GM18858 (cell line): ENCODE results near the gene CCBE1.

Source experiments
- ATAC-seq: cut with Tn5 transposase; IDR thresholded peaks from one replicate; pipeline ENCODE4 v1.9.1; 2021; ENCODE audit not compliant: unreplicated experiment

CCBE1 gene

DNA sequence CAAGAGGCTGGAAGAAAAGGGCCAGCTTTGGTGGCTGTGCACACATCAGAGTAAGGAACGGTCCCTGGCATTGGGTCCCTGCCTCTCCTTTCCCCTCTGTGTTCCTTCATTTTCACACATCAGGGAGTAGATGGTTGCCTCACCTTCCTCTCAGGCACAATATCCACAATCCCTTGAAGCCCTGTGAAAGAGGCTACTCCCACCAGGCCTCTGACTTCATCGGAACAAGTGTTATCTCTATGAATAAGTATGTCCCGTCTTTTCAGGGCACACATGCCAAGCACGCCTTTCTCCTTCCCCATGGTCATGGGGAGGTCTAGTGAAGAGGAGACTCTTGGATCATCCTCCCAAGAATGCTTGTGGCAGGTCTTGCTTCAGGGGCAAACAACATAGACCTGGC, 277.0 kb downstream of the CCBE1 start:
- no peak for ATAC-seq

DNA sequence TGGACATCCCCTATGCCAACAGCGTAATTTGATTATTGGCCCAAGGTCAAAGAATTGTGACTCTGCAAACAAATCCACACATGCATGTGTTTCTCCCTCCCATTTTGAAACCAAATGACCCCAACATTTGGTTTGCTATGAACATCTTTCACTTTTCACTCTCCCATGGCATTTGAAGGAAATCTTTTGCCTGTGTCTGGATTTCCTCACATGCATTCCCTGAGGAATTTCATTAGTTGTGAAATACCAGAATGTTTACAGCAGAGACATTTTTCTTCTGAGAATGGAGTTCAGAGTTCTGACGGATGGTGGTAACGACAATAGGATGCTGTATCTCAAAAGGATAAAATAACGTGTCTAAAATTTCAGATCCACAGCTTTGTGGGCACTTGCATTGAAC, 277.8 kb downstream of the CCBE1 start:
- ATAC-seq, result no peak

DNA sequence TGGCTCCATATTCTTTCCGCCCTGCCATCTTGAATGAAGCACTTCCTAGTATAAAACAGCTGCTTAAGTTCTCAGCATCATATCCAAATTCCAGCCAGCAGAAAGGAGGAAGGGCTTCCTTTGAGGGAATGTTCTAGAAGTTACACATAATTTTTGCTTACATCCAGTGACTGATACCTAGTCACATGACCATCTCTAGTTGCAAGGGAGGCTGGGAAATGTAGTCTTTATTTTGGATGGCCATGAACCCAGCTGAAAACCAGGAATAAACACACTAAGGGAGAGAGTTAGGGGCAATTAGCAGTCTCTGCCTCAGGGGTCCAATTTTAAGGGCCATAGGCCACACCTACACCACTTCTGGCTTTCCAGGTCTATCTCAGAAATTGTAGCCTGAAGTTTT, 280.4 kb downstream of the CCBE1 start:
- ATAC-seq, result no peak

DNA sequence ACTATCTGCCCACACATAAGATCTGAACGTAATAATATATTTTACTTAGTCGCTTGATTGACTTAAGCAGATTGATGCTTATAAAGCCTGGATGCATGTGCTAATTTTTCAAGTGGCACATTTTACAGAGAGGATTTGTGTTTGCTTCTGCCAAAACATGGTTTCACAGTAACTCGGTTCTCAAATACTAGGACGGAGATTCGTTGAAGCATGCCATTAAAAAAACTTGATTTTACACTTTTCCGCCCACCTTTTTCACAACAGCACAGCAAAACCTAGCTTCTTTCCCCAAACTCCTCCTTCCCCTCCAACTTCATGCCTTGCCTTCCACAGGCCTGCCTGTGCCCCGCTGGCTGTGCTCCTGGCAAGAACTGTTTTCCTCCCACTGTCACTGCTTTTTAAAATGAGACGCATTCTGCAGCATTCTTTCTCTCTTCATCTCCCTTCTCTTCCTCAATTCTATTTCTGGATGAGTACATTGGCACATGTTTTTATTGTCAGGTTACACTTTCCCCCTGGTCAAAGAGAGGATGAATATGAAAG, 283.0 kb downstream of the CCBE1 start:
- no peak for ATAC-seq

DNA sequence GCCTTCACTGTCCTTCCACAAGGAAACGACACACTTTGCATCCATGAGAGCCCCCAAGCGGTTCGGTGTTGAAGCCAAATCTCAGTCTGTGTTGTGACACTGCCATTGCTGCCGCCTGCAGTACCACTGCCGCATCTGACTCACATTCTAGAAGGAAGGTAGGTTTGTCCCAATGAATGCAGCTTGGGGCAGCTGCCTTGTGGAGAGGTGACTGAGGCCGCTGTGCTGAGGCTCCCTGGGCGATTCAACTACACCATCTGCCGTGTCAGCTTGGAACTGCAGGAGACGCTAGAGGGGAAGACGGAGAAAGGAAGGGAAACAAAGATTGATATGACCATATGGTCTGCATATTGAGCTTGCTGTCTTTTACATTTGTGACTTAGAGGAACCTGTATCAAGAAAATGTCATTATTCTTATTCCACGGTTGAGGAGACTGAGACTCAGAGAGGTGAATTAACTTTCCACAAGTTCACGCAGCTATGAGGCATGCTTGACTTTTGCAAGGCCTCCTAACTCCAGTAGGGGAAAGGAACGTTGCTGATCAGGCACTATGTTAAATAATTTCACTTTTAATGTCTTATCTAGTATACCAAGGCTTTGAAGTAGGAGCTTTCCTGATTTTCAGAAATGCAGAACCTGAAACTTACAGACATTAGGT, 294.7 kb downstream of the CCBE1 start:
- peak; percentile 96 for ATAC-seq

DNA sequence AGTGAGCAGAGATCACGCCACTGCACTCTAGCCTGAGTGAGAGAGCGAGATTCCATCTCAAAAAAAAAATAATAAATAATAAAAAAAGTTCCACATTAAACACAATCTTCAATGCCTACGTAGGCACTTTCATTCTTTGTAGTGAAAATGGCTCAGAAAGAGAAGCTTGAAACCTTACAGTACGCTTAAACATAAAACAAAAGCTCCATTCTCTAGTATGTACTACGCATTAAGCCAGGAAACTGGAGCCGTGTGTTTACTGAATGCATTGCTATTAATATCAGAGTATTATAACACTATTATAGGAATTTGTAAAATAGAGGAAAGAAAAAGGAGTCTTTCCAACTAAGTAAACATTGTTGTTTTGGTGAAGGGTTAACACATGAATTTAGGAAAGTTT, 296.8 kb downstream of the CCBE1 start:
- ATAC-seq, result no peak

DNA sequence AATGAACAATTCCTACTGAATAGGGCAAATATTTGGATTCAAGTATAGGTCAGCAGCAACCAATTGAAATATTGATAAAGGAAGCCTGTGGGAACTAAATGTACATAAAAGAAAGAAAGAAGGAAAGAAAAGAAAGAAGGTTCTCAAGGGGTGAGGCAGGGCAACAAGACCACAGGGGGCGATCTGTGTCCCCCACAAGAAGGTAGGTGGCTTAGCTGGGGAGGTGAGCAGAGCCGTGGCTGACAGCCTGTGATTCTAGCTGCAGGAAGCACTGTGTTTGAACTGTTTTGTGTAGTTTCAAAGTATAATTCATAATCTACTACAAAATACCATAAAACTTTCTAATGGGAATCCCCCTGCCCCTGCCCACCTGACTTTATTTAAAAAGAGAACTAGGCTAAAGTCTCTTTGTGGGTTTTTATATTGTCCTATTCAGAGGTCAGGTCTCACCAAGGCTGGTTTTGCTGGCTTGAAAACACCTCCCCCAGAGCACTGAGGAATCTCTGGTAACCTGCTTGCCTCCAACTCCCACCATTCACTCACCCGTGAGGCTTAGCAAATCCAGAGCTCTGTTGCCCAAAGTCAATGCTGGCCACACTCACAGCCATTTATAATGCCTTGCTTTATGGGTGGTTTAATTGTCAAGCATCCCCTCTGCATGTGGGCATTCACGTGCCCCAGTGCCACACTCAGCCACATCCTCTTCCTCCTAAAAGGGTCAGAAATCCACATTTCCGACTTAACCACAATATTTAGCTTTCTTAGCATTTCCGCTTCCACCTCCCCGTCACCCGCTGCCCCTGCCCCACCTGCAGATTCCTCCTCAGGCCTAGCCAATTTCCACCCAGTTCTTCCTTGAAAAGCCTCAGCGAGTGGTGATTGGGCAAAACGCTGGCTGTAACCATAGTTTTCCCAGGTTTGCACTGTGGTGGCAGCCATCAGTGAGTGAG, 301.7 kb downstream of the CCBE1 start:
- no peak for ATAC-seq

DNA sequence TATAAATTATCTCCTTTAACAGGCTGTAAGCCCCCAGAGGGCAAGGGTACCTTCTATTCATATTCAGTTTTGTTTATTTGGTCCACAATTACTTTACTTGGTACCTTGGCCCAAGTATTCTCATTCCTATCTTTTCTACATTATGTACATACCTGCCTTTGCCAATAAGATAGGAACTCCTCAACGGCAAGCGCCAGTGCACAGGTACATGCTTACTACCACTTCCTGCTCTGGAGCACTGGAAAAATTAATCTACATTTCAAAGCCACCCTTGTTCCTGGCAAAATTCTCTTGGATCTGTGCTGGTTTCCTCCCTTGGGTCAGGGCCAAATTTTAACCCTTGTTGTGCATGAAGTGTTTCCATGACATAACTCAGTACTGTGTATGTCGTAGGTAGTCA, 303.8 kb downstream of the CCBE1 start:
- no peak for ATAC-seq

DNA sequence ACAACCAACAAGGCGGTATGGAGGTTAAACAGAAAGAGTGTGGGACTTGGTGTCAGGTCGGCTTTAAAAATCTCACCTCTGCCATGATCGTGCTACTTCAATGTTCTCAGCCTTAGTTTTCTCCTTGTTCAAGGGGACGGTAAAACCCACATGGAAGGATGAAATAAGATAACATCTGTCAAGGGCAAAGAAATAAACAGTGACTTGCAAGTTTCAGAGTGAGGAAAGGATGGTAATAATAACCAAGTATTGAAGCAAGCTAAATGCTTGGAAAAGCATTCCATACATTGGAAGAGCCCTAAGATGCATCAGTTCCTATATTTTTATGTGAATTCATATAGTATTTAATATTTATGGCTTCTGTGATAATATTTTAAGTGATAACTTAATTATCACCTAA, 308.4 kb downstream of the CCBE1 start:
- ATAC-seq, result no peak

DNA sequence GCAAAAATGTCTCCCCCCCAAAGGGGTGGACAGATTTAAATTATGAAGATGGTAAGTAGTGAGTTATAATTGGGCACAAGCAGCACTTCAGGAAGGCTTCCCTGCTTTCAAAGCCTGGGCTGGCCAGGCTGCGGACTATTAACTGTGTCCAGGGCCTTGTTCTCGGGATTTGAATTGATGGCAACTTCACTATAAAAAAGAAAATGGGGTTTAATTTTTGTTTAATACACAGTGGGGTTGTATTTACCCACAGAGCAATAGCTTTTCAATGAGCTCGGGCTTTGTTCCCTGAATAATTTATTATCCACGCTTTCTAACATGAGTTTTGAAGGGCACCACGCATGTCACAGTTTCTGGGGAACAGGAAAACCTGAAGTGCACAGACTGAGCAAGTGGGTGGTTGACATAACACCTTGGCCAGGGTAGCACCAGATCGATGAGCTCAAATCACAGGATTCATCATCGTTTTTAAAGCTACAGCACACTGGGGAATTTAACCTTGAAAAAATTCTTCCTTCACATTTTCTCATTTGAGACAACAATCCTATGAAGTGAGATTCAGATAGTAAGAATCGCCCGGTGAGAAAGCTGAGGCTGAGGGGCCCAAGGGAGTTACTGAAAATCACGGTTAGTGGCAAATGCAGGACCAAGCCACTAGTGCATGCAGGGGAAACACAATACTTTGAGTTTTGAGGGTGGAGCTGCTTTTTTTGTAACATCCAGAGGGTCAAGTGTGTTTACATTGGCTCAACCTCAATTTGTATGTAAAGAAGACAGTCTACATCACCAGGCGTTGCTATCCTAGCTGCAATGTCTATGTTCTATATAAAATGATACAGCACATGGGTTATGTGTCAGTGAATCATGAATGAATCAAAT, 309.3 kb downstream of the CCBE1 start:
- ATAC-seq, result no peak

DNA sequence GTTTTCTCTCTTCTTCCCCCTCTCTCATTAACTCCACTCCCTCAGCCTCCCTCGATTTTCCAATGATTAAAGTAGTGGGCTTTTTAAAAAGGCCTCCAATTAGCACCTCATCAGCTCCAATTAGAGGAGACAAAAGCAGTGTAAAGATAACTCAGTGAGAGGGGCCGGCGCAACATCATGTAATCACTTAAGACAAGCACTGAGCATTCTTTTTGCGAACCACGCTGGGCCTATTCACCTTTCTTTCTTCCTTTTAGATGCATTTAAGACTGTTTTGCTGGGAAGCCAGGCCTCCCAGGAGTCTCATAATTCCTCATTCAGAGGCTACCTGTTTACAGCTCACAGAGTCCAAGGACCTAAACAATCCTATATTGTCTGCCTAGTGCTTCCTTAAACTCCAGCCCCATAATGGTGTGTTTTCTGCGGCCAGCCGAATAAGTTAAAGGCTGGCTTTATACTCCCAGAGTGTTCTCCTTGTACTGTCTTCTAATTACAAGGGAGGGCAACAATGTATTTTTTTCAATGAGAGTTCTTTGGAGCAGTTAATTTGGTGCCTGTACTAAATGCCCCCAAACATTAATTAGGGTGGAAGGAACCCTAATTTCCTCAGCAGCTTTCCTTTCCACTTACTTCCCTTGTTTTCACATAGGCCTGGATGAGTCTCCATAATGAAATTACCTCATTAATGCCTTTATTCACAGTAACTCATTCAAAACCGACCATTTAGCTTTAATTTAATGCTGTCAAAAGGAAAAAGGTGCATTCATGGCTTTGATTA, 310.1 kb downstream of the CCBE1 start:
- ATAC-seq, result no peak

DNA sequence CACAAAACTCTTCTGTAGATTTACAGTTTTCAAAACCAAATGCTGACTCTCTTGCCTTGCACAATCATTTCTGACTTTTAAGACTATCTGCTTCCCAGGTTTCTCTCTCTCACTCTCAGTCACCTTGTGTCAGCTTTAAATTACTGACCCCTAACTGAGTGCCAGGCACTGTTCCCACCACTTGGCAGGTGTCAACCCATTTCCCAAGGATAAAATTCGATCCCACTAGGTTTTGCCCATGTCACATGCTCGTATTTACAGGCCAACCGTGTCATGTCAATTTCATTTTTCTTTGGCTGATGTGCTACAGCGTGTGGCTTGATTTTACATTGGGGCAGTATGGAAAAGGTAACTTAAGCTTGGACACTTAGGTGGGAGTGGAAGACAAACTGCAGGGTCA, 312.0 kb downstream of the CCBE1 start:
- no peak for ATAC-seq

DNA sequence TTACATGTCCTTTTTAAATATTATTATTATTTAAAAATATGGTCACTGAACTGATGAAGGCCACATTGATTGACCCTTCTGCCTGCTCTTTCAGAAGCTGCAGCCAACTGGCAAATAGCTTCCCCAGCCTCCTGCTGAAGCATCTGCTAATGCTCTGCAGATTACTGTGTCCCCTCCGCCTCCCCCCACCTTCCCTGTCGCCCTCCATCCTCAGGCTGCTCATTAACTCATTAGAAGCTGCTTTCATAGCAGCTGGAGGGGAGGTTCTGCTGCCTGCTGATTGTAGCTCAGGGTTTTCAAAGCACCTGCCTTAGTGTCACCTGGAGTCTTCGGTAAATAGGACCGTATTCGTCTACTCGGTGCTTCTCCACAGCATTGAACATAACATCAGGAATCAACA, 313.4 kb downstream of the CCBE1 start:
- ATAC-seq, result no peak

DNA sequence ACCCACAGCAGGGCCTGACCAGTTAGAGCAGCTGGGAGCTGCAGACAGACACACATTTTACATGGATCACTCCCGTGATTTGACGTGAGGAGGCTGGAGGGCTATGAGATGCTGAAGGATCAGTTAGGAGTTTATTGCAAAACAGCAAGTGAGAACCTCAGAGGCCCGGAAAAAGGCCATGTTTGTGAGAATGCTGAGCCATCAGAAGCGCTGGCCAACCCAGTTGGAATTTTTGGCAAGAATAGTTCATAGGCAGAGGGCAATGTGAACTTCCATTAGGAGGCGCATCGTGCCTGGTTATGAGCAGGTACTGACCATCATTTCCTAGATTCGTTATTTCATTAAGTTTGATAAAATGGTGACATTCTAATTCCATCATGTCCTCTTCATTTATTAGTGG, 314.8 kb downstream of the CCBE1 start:
- ATAC-seq, result no peak

DNA sequence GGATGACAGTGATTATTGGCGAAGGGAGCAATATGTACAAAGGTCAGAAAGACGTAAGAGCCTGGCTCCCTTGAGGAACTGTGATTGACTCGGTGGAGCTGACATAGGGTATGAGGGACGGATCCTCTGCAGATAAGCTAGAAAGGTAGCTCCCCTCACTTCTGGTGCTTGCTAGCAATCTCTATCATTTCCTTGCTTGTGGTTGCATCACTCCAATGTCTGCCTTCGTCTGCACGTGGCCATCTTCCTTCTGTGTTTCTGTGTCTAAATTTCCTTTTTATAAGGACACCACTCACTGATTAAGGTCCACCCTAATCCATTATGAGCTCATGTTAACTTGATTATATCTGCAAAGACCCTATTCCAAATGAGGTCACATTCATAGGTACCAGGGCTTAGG, 315.3 kb downstream of the CCBE1 start:
- ATAC-seq, result no peak
